ENCODE measurements around the gene ANXA6.

GRCh38 chr5:151123897-151124751 lies 33.5 kb downstream of the ANXA6 start:
- TF ChIP-seq CTCF (conservative IDR thresholded peaks at IDR 0.05; ENCODE audit: low read depth, low read length) (no peak), EZH2 (IDR thresholded peaks at IDR 0.05; ENCODE audit: borderline replicate concordance, low read depth, low read length, poor library complexity, severe bottlenecking) (no peak)

Data from A673 (cell line).